ENCODE measurements around the gene TRMT61B.
A peak's percentile ranks its signal among the peaks of the same experiment; 100 is the strongest.

TRMT61B gene

DNA sequence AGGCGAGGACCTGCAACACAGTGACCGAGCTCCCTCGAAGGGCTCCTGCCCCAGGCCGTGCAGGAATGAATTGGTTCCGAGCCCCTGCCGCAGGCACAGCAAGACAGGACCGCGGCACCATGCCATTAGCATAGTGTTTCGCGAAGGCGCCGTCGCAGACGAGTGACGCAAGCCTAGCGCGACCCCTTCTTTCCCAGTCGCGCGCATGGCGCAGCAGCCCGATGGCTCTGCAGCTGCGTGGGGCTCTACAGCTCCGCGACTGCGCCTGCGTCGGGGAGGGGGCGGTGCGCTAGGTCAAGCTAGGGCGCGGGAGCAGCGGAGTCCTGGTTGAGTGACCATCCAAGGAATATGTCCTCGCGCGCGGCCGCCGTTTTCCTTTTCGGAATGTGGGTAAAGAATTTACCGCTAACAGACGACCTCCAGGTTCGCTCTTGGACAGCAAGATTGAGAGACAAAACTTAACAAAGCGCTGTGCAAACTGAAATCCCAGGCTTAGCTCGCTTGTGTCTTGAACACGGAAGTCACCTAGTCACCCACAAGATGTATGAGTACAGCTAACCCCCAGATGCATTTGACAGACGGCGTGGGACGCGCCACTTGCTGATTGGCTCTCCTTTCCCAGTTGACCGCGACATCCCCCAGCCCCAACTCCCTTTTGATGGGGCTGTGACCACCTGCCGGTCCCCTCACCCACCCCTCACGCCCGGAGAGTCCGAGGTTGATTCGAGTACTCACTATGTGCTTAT, at the start of gene TRMT61B:
Gene TRMT61B (minus strand): TSS at position 164 of the 746 bp plus-strand sequence. CDS start 32 bp downstream, at position 132.
- H3K4me3 ChIP-seq (ENCODE audit: low read depth in 1 of 2, low read length in 2 of 2) = peak within 1 kb of the TSS; percentile 99
- no peaks in the 10 kb centered on the region for H3K9me3 ChIP-seq (ENCODE audit: control insufficient read depth in 1 of 2, low read length in 2 of 2)
- H3K27me3 ChIP-seq (ENCODE audit: low read depth, low read length) = no peaks in the 10 kb centered on the region
- peak within 1 kb of the TSS; percentile 87 for H3K27ac ChIP-seq (ENCODE audit: low read length)
- H3K36me3 ChIP-seq (ENCODE audit: control insufficient read depth in 1 of 2, insufficient read depth in 2 of 2, low read length in 2 of 2) = peaks cover 0 to 5% of the 10 kb centered on the region in 2 donors
- H3K4me1 ChIP-seq (ENCODE audit: control insufficient read depth in 1 of 2, insufficient read depth in 2 of 2, low read length in 2 of 2) = peaks cover 10 to 29% of the 10 kb centered on the region in 2 donors

DNA sequence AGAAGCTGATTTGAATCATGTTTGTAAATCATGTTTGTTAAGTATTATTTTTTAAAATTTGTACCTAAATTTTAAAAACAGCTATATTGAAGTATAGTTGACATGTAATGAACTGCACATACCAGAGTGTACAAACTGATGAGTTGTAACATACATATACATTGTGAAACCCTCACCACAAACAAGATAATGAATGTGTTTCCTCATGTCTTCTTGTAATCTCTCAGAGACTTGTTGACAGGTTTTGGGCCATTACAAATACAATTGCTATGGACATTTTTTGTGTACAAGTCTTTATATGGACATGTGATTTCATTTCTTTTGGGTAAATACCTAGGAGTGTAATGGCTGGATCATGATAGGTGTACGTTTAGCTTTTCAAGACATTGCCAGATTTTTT, 45.8 kb upstream of the TRMT61B start:
- Histone ChIP-seq H3K4me1 (ENCODE audit: control insufficient read depth in 1 of 2, insufficient read depth in 2 of 2, low read length in 2 of 2) (no peaks in the 10 kb centered on the region), H3K36me3 (ENCODE audit: control insufficient read depth in 1 of 2, insufficient read depth in 2 of 2, low read length in 2 of 2) (peaks cover 24 to 42% of the 10 kb centered on the region in 2 donors), H3K27ac (ENCODE audit: low read length) (no peak overlapping the region), H3K9me3 (ENCODE audit: control insufficient read depth in 1 of 2, low read length in 2 of 2) (no peaks in the 10 kb centered on the region), H3K27me3 (ENCODE audit: low read depth, low read length) (no peaks in the 10 kb centered on the region), H3K4me3 (ENCODE audit: low read depth in 1 of 2, low read length in 2 of 2) (no peak overlapping the region)

GRCh38 chr2:28909655-28910353, 39.7 kb upstream of the TRMT61B start:
- Histone ChIP-seq H3K36me3 (ENCODE audit: control insufficient read depth in 1 of 2, insufficient read depth in 2 of 2, low read length in 2 of 2) (peaks cover 39 to 62% of the 10 kb centered on the region in 2 donors), H3K27ac (ENCODE audit: low read length) (no peak overlapping the region), H3K4me1 (ENCODE audit: control insufficient read depth in 1 of 2, insufficient read depth in 2 of 2, low read length in 2 of 2) (no peaks in the 10 kb centered on the region), H3K9me3 (ENCODE audit: control insufficient read depth in 1 of 2, low read length in 2 of 2) (no peaks in the 10 kb centered on the region), H3K27me3 (ENCODE audit: low read depth, low read length) (no peaks in the 10 kb centered on the region), H3K4me3 (ENCODE audit: low read depth in 1 of 2, low read length in 2 of 2) (no peak overlapping the region)

DNA sequence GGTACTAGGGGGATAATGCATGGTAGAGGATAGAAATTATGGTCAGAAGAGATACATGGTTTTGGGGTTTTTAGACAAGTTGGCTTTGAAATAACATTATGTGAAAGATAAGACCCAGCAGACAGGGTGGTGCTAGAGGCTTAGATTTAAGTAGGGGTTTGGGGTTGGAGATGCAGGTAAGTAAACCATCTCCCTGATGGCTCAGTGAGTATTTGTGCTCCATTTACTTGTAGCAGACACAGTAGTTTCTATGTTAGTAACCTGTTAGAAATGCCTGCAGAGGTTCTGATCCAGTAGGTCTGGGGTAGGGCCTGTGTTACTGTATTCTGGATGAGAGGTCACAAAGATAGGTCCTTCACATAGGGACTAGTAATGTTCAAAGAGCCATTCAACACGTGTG, 38.1 kb upstream of the TRMT61B start:
- peaks cover 26 to 48% of the 10 kb centered on the region in 2 donors for H3K36me3 ChIP-seq (ENCODE audit: control insufficient read depth in 1 of 2, insufficient read depth in 2 of 2, low read length in 2 of 2)
- no peaks in the 10 kb centered on the region for H3K9me3 ChIP-seq (ENCODE audit: control insufficient read depth in 1 of 2, low read length in 2 of 2)
- no peak overlapping the region for H3K4me3 ChIP-seq (ENCODE audit: low read depth in 1 of 2, low read length in 2 of 2)
- H3K27me3 ChIP-seq (ENCODE audit: low read depth, low read length) = no peaks in the 10 kb centered on the region
- no peaks in the 10 kb centered on the region for H3K4me1 ChIP-seq (ENCODE audit: control insufficient read depth in 1 of 2, insufficient read depth in 2 of 2, low read length in 2 of 2)
- H3K27ac ChIP-seq (ENCODE audit: low read length) = no peak overlapping the region

DNA sequence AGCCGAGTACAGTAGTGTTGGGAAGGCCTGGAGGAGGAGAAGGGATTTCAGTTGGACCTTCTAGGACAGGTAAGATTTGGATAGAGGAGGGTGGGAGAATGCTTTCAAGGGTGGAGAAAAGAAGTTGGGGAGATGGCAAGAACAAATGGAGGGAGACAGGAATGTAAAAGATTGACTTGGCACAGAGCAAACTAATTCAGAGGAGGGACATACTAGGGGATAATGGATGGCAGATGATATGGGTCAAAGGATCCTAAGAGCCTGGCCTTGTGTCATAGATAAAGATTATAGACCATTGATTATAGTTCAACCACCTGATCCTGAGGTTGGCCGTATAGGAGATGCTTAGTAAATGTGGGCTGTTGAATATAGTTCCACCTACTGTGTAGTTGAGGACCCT, 36.7 kb upstream of the TRMT61B start:
- H3K36me3 ChIP-seq (ENCODE audit: control insufficient read depth in 1 of 2, insufficient read depth in 2 of 2, low read length in 2 of 2) = peaks cover 35 to 58% of the 10 kb centered on the region in 2 donors
- H3K27ac ChIP-seq (ENCODE audit: low read length) = no peak overlapping the region
- no peaks in the 10 kb centered on the region for H3K9me3 ChIP-seq (ENCODE audit: control insufficient read depth in 1 of 2, low read length in 2 of 2)
- no peaks in the 10 kb centered on the region for H3K27me3 ChIP-seq (ENCODE audit: low read depth, low read length)
- no peaks in the 10 kb centered on the region for H3K4me1 ChIP-seq (ENCODE audit: control insufficient read depth in 1 of 2, insufficient read depth in 2 of 2, low read length in 2 of 2)
- no peak overlapping the region for H3K4me3 ChIP-seq (ENCODE audit: low read depth in 1 of 2, low read length in 2 of 2)

GRCh38 chr2:28906376-28906775, 36.3 kb upstream of the TRMT61B start:
- H3K4me1 ChIP-seq (ENCODE audit: control insufficient read depth in 1 of 2, insufficient read depth in 2 of 2, low read length in 2 of 2) = no peaks in the 10 kb centered on the region
- H3K36me3 ChIP-seq (ENCODE audit: control insufficient read depth in 1 of 2, insufficient read depth in 2 of 2, low read length in 2 of 2) = peaks cover 35 to 54% of the 10 kb centered on the region in 2 donors
- H3K27ac ChIP-seq (ENCODE audit: low read length) = no peak overlapping the region
- H3K9me3 ChIP-seq (ENCODE audit: control insufficient read depth in 1 of 2, low read length in 2 of 2) = no peaks in the 10 kb centered on the region
- H3K4me3 ChIP-seq (ENCODE audit: low read depth in 1 of 2, low read length in 2 of 2) = no peak overlapping the region
- no peaks in the 10 kb centered on the region for H3K27me3 ChIP-seq (ENCODE audit: low read depth, low read length)

GRCh38 chr2:28905533-28905932, 35.4 kb upstream of the TRMT61B start:
- Histone ChIP-seq H3K27me3 (ENCODE audit: low read depth, low read length) (no peaks in the 10 kb centered on the region), H3K4me1 (ENCODE audit: control insufficient read depth in 1 of 2, insufficient read depth in 2 of 2, low read length in 2 of 2) (peaks cover 0 to 4% of the 10 kb centered on the region in 2 donors), H3K27ac (ENCODE audit: low read length) (no peak overlapping the region), H3K4me3 (ENCODE audit: low read depth in 1 of 2, low read length in 2 of 2) (no peak overlapping the region), H3K9me3 (ENCODE audit: control insufficient read depth in 1 of 2, low read length in 2 of 2) (no peaks in the 10 kb centered on the region), H3K36me3 (ENCODE audit: control insufficient read depth in 1 of 2, insufficient read depth in 2 of 2, low read length in 2 of 2) (peaks cover 35 to 54% of the 10 kb centered on the region in 2 donors)

DNA sequence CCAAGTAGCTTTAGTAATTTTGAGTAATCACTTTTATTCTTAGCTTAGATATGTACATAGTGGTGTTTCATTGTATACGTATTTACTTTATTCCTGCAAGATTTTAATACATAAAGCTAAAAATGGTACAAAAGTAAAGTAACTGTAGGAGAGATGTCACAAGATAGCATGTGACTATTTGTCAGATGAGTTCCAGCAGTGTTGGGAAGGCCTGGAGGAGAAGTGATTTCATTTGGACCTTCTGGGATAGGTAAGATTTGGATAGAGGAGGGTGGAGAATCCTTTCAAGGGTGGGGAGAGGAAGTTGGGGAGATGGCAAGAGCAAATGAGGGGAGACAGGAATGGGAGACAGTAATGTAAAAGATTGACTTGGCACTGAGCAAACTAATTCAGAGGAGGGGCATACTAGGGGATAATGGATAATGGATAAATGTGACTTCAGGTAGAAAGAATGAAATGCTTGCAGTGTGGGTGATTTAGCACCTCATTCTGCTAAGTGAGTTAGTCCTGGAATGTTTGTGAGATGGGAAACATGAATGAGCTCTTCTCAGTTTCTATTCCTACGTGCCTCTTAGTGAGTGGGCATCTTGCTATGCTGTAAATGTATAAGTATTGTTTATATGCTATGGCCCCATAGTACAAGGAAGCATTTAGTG, 34.8 kb upstream of the TRMT61B start:
- no peaks in the 10 kb centered on the region for H3K9me3 ChIP-seq (ENCODE audit: control insufficient read depth in 1 of 2, low read length in 2 of 2)
- no peak overlapping the region for H3K4me3 ChIP-seq (ENCODE audit: low read depth in 1 of 2, low read length in 2 of 2)
- peaks cover 33 to 49% of the 10 kb centered on the region in 2 donors for H3K36me3 ChIP-seq (ENCODE audit: control insufficient read depth in 1 of 2, insufficient read depth in 2 of 2, low read length in 2 of 2)
- no peak overlapping the region for H3K27ac ChIP-seq (ENCODE audit: low read length)
- H3K4me1 ChIP-seq (ENCODE audit: control insufficient read depth in 1 of 2, insufficient read depth in 2 of 2, low read length in 2 of 2) = peaks cover 0 to 4% of the 10 kb centered on the region in 2 donors
- no peaks in the 10 kb centered on the region for H3K27me3 ChIP-seq (ENCODE audit: low read depth, low read length)

DNA sequence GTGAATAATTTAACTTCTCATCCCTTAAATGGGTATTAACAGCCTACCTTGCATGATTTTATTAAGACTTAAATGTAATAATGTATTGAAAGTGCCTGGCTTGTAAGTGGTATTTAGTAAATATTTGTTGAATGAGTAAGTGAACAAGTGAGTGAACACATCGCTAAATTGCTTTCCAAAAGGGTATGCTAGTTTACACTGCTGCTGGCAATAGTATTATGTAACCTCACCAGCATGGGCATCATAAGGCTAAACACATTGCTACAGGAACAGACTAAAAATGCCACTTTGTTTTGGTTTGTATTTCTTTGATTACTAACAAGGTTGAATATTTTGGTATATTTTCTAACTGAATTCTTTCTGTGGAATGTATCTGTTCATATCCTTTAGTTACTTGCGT, 34.2 kb upstream of the TRMT61B start:
- Histone ChIP-seq H3K4me1 (ENCODE audit: control insufficient read depth in 1 of 2, insufficient read depth in 2 of 2, low read length in 2 of 2) (peaks cover 0 to 4% of the 10 kb centered on the region in 2 donors), H3K4me3 (ENCODE audit: low read depth in 1 of 2, low read length in 2 of 2) (no peak overlapping the region), H3K27me3 (ENCODE audit: low read depth, low read length) (no peaks in the 10 kb centered on the region), H3K9me3 (ENCODE audit: control insufficient read depth in 1 of 2, low read length in 2 of 2) (no peaks in the 10 kb centered on the region), H3K36me3 (ENCODE audit: control insufficient read depth in 1 of 2, insufficient read depth in 2 of 2, low read length in 2 of 2) (peaks cover 27 to 44% of the 10 kb centered on the region in 2 donors), H3K27ac (ENCODE audit: low read length) (no peak overlapping the region)

DNA sequence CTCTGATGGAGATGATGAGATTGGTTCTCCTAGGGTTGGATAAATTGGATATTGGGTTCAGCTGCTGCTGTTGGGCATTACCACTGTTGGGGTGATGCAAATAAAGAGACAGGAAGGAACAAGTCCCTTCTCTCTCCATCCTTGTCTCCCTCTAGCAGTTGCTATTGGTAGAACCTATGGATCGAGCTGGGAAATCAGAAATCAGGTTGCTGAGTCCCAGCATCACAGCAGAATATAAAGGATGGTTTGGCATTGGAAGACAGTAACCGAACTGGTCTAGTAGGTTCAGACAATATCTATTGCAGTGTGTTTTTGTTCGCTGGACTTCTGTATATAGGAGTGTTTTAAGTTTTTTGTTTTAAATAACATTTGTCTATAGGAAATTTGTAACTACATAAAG, 32.5 kb upstream of the TRMT61B start:
- Histone ChIP-seq H3K27me3 (ENCODE audit: low read depth, low read length) (no peaks in the 10 kb centered on the region), H3K4me1 (ENCODE audit: control insufficient read depth in 1 of 2, insufficient read depth in 2 of 2, low read length in 2 of 2) (peaks cover 7 to 10% of the 10 kb centered on the region in 2 donors), H3K9me3 (ENCODE audit: control insufficient read depth in 1 of 2, low read length in 2 of 2) (no peaks in the 10 kb centered on the region), H3K36me3 (ENCODE audit: control insufficient read depth in 1 of 2, insufficient read depth in 2 of 2, low read length in 2 of 2) (peaks cover 17 to 27% of the 10 kb centered on the region in 2 donors), H3K4me3 (ENCODE audit: low read depth in 1 of 2, low read length in 2 of 2) (no peak overlapping the region), H3K27ac (ENCODE audit: low read length) (no peak overlapping the region)

DNA sequence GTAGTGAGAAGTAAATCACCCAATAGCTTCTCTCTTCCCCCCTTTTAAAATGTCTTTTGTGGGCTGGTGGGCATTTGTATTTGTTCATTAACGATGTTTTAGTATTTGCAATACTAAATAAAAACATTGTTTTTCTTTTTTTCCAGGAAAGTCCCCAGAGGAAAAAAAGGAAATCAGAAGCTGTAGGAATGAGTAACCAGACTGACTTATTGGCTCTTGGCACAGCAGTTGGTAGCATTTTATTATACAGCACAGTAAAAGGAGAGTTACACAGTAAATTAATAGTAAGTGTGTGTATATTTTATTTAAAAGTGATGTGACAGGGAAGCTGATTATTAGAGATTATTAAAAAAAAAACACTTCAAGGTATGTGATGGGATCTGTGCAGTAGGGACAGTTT, 31.7 kb upstream of the TRMT61B start:
- H3K4me3 ChIP-seq (ENCODE audit: low read depth in 1 of 2, low read length in 2 of 2) = no peak overlapping the region
- H3K9me3 ChIP-seq (ENCODE audit: control insufficient read depth in 1 of 2, low read length in 2 of 2) = no peaks in the 10 kb centered on the region
- H3K36me3 ChIP-seq (ENCODE audit: control insufficient read depth in 1 of 2, insufficient read depth in 2 of 2, low read length in 2 of 2) = peaks cover 13 to 21% of the 10 kb centered on the region in 2 donors
- peaks cover 7 to 16% of the 10 kb centered on the region in 2 donors for H3K4me1 ChIP-seq (ENCODE audit: control insufficient read depth in 1 of 2, insufficient read depth in 2 of 2, low read length in 2 of 2)
- no peaks in the 10 kb centered on the region for H3K27me3 ChIP-seq (ENCODE audit: low read depth, low read length)
- no peak overlapping the region for H3K27ac ChIP-seq (ENCODE audit: low read length)
